CD4-positive, alpha-beta T cell treated with Interleukin-4 for 4 hours (primary cell): ENCODE results near the gene NGLY1.

Experiments used
- DNase-seq: peaks from one replicate; pipeline ENCODE4 v3.0.0-alpha.2; 2020

Gene NGLY1

DNA sequence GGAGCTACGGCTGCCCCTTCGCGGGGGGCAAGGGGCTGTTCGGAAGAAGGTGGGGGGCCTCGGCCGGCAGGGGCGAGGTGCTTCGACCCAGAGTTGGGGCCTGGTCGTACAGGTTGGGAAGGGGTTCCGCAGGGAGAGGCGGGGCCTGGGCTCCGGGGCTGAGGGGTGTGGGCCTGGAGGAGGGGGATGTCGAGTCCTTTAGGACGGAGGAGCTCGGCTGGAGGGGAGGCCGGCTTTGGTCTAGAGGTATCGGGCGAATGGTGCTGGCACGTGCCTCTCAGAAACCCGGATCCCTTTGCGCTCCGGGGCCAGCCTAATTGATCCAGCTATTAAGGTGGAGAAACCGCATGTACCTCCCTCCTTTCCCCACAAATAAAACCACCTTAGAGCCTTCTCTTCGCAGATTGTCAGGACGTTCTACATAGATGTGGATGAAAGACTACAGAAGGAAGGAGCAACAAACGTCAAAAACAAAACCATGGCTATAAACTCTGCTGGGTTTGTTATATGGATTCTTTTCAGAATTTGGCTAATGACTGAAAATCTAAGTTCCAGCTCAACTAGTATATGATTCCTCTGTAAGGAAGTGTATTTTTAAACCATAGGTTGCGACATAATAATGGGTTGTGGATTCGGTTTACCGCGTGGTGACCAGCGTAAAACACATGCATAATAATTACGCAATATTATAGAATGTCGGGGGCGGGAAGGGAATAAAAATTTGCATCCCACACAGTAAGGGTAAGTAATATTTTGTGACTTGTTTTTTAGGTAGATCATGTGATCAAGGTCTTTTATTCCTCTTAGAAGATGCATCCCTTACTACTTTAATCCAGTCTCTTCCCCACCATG, 644 bp upstream of the NGLY1 start:
- no peak for DNase-seq

DNA sequence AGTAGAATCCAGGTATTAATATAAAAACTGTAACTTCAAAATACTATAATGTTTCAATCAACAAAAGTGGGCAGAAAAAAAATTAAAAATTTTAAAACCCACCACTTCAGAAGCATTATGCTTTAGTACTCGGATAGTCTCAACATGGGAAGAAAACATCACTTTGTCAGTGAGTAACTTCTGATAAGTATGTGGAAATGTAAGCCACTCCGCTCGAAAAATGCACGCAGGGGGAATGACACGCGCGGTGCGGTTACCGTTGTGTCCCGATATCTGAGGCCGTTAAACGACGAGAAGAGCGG, 656 bp downstream of the NGLY1 start:
- DNase-seq: no peak

- DNase-seq: no peak
Observed at GRCh38 chr3:25781758-25782594, 1.3 kb downstream of the NGLY1 start.

DNA sequence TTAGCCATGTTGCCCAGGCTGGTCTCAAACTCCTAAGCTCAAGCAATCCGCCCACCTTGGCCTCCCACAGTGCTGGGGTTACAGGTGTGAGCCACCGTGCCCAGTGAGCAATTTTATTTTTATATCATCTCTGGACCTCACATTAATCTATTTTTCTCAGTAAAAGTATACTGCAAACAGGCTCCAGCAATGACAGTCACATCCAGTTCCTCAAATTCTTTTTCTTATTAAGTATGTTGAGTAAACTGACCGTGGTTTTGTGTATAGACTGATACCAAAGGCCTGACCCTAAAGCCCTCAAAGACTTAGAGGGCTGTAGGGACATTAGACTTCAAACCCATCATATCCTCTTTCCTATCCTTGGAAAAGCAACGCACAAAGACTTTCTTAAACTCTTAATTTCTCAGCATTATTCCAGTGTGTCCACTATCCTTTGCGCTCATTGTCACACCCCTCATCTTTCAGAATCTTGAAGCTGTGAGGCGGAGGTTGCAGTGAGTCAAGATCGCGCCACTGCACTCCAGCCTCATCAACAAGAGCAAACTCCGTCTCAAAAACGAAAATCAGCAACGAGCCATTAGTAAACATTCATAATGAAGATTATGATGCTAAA, 2.0 kb downstream of the NGLY1 start:
- no peak for DNase-seq

- DNase-seq: no peak
Observed at GRCh38 chr3:25780618-25781017, 2.6 kb downstream of the NGLY1 start.

- DNase-seq: no peak
Observed at GRCh38 chr3:25775936-25776335, 7.3 kb downstream of the NGLY1 start.

DNA sequence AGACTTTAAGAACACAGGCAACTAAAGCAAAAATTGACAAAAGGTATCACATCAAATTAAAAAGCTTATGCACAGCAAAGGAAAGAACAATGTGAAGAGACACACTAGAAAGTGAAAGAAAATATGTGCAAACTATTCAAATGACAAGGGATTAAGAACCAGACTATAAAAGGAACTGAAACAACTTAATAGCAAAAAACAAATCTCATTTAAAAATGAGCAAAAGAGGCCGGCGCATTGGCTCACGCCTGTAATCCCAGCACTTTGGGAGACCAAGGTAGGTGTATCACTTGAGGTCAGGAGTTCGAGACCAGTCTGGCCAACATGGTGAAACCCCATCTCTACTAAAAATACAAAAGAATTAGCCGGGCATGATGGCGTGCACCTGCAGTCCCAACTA, 14.4 kb downstream of the NGLY1 start:
- DNase-seq: no peak

GRCh38 chr3:25751725-25752124, 31.5 kb downstream of the NGLY1 start:
- DNase-seq: no peak

DNA sequence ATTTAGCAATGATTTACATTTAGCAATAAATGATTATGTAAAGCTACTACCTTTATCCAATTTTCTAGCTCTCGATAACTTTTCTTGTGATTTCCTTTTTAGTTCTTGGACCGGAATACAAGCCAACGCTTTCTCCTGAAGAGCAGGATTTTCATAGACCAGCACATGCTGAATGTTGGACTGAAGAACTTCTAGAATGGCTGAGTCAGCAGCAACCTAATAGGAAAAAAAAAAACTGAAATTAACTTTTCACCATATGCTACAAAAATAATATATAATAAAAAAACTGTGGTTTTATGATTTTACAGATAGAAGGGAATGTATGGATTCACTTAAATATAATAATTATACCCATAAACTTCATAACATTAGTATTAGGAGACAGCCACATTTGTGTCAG, 32.2 kb downstream of the NGLY1 start:
- DNase-seq: no peak

- no peak for DNase-seq
Observed at GRCh38 chr3:25749031-25749581, 34.1 kb downstream of the NGLY1 start.

GRCh38 chr3:25748189-25748588, 35.1 kb downstream of the NGLY1 start:
- DNase-seq: no peak

GRCh38 chr3:25747033-25747432, 36.2 kb downstream of the NGLY1 start:
- DNase-seq: no peak

GRCh38 chr3:25744470-25744869, 38.8 kb downstream of the NGLY1 start:
- DNase-seq: no peak

- DNase-seq: no peak
Observed at GRCh38 chr3:25728101-25728500, 55.1 kb downstream of the NGLY1 start.

DNA sequence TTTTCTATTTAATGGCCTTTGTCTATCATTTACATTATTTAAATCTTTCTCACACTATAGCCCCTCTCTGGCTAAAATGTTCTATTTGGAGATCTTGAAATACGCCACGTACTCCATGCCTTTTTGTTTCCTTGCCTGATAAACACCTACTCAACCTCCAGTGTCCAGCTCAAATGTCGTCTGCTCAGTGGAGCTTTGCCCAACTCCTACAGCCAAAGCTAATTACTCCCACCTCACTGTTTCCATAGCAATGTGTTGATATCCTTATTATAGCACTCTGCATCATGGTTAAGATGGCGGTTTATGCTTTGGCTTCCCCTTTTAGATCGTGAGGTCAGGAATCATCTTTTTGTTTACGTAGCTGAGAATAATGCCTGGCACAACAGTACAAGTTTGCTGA, 55.9 kb downstream of the NGLY1 start:
- no peak for DNase-seq

DNA sequence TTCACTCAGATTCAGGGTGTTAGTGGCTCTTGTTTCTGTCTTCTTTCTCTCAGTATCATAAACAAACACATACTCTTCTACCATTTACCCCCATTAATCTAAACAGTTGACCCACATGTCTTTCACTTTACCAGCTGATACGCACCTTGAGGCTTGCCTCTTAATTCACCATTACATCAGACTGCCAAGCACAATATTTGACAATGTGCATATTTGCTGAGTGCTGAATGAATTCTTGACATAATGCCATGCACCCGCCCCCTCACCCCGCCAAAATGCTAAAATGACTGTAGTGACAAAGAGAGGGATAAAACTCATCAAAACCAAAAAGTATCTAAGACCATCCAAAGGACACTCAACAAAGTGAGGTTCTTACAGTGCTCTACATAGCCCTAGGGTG, 57.4 kb downstream of the NGLY1 start:
- no peak for DNase-seq

DNA sequence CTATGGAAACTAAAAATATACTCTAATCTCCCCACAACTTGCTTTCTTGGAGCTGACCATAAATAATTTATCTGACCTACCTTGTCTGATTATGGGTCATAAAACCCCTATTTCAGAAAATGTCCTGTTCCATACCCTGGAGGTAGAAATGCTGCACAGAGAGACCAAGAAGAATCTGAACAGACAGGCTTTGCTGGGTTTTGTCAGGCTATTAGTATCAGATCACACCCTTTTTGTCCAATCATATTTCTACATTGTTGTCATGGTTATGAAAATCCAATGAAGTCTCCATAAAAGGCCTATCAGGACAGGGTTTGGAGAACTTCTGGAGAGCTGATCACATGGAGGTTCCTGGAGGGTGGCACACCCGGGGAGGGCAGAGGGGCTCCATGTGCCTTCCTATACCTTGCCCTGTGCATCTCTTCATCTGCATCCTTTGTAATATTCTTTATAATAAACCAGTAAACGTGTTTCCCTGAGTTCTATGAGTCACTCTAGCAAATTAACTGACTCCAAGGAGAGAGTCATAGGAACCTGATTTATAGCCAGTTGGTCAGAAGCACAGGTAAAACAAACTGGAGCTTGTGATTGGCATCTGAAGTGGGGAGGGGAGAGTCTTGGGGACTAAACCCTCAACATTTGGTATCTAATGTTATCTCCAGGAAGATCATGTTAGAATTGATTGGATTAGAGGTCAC, 58.1 kb downstream of the NGLY1 start:
- DNase-seq: no peak

DNA sequence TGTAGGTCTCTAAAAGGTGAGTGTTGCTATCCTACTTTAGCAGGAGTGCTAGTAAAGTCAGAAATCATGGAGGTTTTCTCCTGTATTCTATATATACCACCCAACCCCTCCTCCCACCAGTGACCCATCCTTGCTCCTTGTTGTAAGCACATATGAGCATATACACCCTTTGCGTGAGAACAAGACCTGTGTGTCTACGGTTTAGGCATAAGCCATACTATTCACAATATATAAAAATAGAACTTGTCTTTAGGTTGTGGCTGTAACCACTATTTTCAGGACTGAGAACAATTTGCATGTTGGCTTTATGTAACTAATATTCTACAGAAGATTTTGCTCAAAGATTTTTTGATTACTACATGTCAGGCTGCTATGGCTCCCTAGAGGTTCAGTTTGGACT, 59.4 kb downstream of the NGLY1 start:
- DNase-seq: no peak

GRCh38 chr3:25719321-25719720, 63.9 kb downstream of the NGLY1 start:
- DNase-seq: no peak

GRCh38 chr3:25713341-25713985, 69.8 kb downstream of the NGLY1 start:
- no peak for DNase-seq

GRCh38 chr3:25711090-25711489, 72.2 kb downstream of the NGLY1 start:
- no peak for DNase-seq

- no peak for DNase-seq
Observed at GRCh38 chr3:25708036-25708435, 75.2 kb downstream of the NGLY1 start.
